CD4-positive, alpha-beta T cell treated with Interleukin-12 subunit alpha and Interleukin-12 subunit beta, for 1 hour (primary cell): ENCODE results near the gene GRAMD4.
A peak's percentile ranks its signal among the peaks of the same experiment; 100 is the strongest.

Source experiments
- DNase-seq: peaks from one replicate; pipeline ENCODE4 v3.0.0-alpha.2; 2020

The GRAMD4 gene

GRCh38 chr22:46675938-46676337 lies 55.8 kb downstream of the GRAMD4 start:
- DNase-seq = no peak

- DNase-seq = no peak
Measured at GRCh38 chr22:46676479-46676878, 56.3 kb downstream of the GRAMD4 start.

GRCh38 chr22:46676881-46677280 lies 56.7 kb downstream of the GRAMD4 start:
- no peak for DNase-seq

- no peak for DNase-seq
Measured at GRCh38 chr22:46677323-46678002, 57.3 kb downstream of the GRAMD4 start.

GRCh38 chr22:46678003-46678657 lies 57.9 kb downstream of the GRAMD4 start:
- DNase-seq = no peak

GRCh38 chr22:46678785-46679700 lies 58.9 kb downstream of the GRAMD4 start:
- DNase-seq = no peak

DNA sequence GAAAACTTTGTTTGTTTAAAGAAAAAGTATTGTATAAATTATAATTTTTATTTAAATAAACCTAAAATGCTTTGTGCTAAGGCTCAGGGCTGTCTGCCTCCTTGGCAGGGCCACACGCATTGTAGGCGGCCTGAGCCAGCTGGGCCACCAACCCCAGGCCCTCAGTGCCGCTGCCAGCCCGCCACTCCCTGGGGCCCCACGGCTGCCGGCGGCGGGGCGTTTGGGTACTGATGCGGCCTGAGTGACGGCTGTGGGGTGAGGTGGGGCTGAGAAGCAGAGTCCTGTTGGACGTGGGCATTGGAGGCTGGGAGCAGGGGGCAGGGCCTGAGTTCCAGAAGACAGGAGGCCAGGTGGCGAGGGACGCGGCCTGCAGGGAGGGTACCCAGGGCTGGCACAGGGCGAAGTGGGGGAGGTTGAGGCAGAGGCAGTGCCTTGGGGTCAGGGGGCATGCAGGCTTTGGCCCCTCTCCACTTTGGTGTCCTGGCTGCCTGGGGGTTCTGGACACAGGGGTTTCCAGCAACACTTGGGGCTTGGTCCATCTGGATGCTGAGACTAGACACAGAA lies 59.6 kb downstream of the GRAMD4 start:
- no peak for DNase-seq

DNA sequence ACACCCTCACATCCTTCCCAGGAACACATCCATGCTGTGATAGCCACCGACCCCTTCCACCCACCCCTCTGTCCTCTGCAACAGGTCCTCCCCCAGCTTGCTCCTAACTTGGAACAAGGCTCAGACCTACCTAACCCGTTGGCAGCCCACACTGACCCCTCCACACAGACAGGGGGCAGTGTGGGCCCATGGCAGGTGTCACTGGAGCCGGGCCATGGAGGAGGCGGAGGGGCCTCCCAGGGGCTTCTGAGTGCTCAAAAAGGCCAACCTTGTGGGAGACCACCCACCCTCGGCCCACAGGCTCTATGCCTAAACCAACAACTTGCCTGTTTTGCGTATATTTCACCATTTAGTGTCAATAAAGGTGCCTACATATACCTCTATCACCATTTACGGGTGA lies 60.8 kb downstream of the GRAMD4 start:
- DNase-seq = peak; percentile 14

DNA sequence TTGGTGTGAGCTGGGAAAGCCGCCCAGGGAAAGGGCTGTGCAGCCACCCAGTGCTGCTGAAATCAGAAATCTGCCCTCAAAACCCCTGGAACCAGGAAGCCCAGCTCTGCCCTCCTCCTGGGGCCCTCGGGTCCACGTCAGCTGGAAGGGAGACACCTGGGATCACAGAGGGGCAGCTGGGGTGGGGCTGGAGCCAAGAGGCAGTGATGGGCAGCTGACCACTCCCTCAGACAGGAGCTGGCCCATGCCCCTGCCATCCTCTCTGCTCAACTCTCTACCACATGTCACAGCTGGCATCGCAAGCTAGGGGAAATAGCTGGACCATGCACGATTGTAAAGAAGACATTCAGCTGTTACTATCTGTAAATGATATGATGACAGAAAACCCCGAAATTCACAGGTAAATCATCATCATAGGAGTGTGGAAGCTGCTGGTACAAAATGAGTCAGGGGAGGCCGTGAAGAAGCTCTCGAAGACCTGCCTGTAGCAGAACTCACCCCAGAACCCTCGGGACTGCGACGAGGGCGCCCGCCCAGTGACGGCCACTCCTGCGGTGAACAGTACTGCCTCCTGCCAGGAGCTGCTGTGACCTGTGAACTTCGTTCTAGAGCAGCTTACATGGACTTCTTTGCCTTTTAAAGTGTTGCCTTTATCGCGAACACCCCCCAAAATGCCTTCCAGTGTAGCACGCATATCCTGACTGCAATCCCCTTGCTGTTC lies 62.0 kb downstream of the GRAMD4 start:
- no peak for DNase-seq

- no peak for DNase-seq
Measured at GRCh38 chr22:46684706-46685105, 64.5 kb downstream of the GRAMD4 start.

DNA sequence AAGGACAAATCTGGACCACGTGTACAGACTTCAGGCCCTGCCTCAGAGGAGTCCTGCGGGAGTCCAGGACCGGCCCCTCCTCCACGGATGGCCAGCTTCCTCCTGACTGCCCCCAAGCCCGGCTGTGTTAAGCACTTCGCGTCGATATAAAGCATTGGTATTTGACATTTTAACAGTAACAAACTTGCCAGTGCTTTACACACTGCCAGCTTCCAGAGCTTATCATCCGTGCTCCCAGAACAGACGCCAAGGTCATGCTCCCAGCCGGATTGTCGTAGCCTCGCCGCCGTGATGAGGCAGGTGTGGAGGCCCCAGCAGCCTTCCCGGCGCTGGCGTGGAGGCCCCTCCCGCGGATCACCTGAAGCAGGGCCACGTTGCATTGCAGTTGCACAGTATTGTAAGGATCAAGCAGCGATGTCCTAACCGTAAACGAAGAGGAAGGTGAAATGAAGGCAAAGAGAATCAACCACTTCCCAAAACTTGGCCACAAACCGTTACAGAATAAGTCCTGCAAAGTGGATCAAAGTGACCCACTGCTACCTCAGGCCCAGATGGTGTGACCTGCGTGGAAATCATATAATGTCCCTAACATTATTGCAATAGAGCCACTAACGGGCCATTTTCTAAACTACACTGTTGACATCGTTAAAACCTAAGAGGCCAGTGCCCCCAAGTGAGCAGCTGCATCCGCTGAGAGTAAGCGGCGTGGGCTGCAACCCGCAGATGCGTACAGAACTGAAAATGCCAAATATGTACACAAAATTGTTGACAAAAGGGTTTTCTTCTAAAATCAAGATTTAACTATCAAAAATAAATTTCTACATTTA lies 66.2 kb downstream of the GRAMD4 start:
- DNase-seq = no peak

GRCh38 chr22:46687048-46687444 lies 66.9 kb downstream of the GRAMD4 start:
- DNase-seq = no peak

- no peak for DNase-seq
Measured at GRCh38 chr22:46687460-46687859, 67.3 kb downstream of the GRAMD4 start.

DNA sequence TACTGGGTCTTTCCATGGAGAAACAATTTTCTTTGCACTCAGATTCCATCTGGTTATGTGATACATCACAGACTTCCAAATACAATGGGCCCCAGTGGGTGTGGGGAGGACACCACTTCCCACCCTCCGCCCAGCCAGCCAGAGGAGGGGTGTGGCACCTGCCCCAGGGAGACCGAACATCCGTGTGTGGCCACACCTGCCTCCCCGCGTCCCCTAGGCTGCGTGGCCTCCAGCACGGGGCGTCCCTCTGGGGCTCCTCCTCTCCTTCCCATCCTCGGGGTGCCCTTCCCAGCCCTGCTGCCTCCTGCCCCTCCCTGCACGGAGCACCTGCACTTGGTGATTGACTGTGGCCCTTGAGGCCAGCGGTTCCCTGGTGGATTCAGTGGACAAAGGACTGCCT lies 68.8 kb downstream of the GRAMD4 start:
- DNase-seq = no peak

DNA sequence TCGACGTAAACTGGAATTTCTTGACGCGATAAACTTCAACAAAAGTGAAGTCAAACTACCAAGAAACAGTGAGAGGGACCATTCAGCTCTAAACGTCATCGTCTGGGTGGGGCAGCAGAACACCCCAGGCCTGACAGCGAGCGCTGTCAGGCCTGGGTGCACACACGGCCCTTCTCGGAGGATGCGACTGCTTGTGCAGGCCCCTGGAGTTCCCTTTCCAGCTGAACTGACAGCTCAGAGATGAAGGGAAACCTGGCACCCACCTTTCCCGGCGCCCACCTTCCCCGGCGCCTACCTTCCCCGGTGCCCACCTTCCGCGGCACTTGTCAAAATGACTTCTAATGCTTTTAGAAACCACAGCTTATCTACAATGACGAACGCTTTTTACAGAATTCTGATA lies 70.0 kb downstream of the GRAMD4 start:
- no peak for DNase-seq

DNA sequence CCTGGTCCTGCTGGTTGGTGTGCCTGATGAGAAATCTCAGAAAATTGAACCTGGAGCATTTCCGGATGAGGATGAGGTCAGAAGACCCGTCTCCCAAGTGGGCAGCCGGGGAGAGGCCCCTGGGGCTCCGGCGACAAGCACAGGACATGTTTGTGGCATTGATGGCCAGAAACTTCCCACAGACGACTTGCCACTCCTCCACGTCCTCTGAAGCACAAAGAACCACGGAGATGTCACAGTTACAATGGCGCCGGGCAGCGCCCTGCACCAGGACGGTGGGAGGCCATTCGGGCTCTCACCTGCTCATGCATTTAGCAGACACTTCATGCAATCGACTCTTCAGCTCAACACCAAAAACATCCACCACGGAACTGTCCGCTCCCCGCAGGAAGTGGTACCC lies 71.4 kb downstream of the GRAMD4 start:
- no peak for DNase-seq

DNA sequence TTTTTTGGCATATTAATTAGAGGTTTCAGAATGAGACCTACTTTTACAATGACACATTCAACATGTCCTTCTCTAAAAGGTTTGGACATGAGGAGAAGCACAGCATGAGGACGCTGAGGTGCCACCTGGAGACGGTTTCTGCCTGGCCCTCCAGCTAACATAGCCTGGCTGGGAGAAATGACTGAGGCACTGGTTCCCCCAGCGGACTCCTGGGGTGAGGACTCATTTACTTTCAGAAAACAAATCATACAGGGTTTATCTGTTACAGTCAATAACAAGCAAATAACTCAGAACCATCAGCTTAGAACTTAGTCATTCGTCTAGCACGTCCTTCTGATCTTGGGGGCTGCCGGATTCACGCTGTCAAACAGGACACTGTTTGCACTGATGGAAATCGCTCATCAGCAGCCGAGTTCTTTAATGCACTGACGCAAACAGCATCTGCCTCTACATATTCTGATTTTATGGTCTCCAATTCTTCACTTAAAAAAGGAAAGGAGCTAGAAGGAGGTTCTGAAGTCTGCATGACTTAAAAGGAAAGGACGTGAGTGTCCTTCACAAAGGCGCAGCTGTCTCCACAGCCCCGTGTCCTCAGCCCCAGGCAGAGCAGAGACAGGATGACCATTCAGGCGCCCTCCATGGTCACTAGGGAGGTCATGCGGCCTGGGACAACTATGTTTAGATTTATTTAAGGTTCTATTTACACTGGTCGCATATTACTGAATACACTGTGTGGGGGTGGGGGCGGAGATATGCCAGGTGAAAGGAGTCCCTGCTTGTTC lies 73.6 kb downstream of the GRAMD4 start:
- DNase-seq = no peak

DNA sequence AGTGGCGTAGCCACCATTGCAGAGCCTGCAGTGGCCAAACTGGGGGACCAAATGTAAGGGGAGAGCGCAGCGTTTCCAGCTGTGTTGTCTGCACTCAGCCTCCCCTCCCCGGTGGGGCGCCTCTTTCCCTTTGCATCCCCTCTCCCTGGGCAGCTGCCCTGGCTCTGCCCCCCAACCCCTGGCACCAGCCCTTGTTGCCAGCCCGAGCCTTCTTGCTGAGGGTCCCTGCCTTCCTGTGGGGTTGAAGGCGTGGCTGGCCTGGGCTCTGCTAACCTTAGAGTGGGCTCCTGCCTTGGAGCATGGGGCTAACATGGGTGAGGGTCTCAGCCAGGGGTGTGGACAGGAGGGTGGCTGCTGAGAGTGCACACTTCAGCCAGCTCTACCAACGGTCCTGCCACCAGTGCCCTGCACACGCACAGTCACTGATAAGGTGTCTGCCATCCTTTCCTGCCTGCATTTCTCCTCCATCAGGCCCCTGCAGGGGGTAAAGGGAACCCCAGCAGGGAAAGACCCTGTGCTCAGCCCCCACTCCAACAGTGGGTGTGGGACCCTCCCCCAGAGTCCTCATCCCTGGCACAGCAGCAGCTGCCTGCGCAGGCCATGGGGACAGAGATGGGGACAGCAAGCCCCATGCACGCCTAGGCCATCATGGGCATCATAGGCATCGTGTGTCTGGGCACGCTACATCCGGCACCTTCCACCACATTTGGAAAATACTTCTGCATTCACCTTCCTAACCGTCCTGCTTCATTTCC lies 74.4 kb downstream of the GRAMD4 start:
- DNase-seq = no peak

DNA sequence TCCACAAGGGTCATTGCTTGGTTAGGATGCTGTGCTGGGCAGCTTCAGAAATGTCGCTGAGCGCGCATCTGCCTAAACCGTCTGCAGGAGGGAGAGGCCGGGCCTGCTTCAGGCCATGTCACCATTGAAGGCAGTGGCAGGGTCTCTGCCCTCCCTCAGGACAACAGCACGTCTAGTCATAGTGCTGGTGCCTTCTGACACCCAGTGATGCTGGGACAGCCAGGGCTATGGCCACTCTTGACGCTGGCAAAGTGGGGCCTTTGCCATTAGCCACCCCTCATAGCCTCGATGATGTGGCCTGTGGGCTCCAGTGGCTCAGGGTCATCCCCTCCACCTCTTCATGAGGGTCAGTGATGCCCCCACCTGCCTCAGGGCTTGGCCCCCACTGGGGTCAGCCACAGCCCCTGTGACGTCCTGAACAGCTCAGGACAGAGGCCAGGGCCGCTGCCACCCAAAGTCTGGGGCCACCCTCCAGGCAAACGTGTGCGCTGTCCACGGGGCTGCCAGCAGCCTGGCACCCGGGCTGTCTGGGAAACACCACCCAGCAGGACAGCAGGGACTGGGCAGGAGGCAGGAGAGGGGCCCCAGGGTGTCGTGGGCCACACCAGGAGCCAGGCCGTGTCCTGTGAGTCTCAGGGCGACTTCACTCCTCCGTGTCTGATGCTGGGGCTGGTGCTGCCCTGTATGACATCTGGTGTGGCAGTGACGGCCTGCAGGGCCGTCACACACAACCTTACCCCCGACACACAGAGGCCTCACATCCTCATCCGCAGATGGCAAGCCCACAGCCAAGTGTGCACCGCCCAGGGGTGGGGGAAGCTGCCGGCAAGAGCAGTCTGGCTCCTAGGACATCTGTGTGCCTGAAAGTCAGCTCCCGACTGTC lies 75.4 kb downstream of the GRAMD4 start:
- DNase-seq = no peak
